ENCODE measurements around the gene ARHGEF3.

The ARHGEF3 gene

DNA sequence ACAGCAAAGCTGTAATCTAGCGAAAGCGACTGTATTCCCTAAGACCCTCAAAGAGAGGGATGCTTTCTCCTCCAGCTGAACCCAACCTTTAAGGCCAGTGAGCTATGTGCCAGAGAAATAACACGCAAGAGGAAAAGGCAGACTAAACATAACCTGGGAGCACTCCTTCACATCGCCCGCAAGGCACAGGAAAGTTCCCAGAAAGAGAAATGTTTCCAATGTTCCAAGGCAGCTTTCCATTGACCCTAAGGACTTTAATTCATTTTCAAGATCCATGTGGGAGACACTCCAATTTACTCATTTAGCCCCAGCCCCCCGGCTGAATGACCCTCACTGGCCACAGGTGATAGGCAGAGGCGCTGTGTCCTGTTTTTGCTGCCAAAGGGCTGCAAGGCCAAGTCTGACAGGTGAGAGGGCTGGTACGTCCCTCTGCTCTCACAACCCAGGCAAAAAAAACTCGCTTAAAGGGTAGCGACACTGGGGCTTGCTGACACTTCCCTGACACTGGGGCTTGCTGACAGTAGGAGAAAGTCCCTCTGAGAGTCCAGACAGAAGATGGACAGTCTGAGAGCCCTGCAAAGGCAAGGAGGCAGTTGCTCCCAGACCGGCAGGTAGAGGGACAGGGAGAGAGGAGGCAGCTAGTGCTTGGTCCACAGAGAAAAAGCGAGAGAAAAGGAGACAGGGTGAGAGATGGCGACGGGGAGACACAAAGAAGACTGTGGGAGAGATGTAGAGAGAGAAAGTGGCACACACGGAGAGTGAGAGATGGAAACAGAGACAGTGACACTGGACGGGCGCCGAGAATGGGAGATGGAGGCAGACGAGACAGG is 702 bp downstream of the ARHGEF3 start:
- H3K27ac ChIP-seq = no peak overlapping the region; the same call in 1 of the 2 replicates
- TF ChIP-seq ZFX (IDR thresholded peaks at IDR 0.05; ENCODE audit: borderline replicate concordance) = no peak
- TF ChIP-seq, protein P1, sequence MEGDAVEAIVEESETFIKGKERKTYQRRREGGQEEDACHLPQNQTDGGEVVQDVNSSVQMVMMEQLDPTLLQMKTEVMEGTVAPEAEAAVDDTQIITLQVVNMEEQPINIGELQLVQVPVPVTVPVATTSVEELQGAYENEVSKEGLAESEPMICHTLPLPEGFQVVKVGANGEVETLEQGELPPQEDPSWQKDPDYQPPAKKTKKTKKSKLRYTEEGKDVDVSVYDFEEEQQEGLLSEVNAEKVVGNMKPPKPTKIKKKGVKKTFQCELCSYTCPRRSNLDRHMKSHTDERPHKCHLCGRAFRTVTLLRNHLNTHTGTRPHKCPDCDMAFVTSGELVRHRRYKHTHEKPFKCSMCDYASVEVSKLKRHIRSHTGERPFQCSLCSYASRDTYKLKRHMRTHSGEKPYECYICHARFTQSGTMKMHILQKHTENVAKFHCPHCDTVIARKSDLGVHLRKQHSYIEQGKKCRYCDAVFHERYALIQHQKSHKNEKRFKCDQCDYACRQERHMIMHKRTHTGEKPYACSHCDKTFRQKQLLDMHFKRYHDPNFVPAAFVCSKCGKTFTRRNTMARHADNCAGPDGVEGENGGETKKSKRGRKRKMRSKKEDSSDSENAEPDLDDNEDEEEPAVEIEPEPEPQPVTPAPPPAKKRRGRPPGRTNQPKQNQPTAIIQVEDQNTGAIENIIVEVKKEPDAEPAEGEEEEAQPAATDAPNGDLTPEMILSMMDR (IDR thresholded peaks at IDR 0.05) = no peak

DNA sequence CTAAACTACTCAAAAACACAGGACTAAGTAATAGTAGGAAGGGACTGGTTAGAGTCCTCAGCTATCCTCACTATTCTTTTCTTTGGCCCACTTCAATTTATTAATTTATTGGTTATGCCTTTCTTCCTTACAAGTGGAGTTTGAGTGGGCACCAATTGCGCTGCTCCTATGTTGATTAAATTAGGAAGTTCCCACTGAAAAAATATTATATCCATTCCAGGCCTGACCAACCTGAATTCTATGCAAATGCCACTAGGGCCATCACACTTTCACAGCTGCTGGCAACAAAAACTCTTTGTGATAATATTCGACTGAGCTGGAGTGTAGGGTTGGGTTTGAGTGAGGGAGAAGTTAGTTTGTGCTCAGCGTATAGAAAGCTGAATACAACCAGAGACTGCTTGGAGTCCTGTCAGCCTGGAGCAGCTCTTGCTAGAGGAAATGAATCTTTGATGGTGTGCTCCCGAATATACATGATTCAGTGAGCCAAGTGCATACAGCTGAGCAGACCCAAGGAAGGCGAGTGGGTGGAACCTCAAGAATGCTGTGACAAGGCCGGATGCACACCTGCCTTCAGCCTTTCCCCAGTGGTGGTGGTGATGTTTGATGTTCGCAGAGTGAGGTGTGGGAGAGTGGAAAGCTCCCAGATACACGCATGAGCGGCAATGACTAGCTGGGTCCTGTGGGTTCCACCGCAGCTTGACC is 1.5 kb downstream of the ARHGEF3 start:
- TF ChIP-seq, protein P1 (IDR thresholded peaks at IDR 0.05) = no peak
- TF ChIP-seq ZFX (IDR thresholded peaks at IDR 0.05; ENCODE audit: borderline replicate concordance) = no peak
- H3K27ac ChIP-seq = no peak overlapping the region

DNA sequence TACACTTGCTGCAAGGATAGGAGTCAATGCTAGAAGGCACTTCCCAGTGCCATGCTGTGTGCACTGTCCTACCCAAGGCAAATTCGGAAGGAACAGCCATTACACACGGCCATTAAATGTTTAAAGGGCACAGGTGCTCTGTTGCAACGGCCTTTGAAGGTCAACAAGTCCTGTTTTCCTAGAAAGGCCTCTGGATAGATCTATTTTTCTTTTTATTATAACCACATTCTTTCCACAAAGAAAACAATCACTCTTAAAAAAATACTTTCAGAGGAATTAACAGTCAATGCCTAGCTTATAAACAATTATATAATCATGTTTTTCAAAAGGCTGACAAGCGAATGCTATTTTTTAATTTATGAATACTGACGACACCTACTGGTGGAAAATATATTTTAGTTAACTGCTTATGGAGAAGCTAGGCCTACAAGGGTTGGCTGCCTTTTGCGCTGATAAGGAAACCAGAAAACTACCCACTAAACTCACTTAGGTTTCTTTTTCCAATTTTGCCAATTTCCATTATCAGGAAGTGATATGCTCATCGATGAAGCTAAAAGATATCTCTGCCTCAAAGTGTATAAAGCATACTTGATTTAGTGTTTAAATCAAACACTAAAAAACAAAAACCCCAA is 2.4 kb downstream of the ARHGEF3 start:
- no peak overlapping the region for H3K27ac ChIP-seq
- TF ChIP-seq, protein P1 (IDR thresholded peaks at IDR 0.05) = peak; percentile 83
- no peak for TF ChIP-seq ZFX (IDR thresholded peaks at IDR 0.05; ENCODE audit: borderline replicate concordance)

DNA sequence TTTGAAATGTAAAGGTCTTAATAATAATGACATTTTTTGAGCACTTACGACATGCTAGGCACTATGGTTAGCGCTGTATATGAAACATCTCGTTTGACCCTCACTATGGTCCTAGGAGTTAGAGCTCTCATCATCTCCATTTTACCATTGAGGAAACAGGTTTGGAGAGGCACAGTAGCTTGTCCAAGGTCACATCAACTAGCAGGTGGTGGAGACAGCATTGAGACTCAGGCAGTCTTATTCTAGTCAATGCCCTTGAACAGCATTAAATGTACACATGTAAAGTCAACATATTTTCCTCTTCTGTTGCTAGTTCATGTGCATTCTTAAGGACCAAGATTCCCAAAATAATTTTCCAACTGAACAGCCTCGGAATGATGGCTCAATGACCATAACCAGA is 4.8 kb downstream of the ARHGEF3 start:
- no peak overlapping the region for H3K27ac ChIP-seq
- no peak for TF ChIP-seq ZFX (IDR thresholded peaks at IDR 0.05; ENCODE audit: borderline replicate concordance)
- TF ChIP-seq, protein P1 (IDR thresholded peaks at IDR 0.05) = no peak

DNA sequence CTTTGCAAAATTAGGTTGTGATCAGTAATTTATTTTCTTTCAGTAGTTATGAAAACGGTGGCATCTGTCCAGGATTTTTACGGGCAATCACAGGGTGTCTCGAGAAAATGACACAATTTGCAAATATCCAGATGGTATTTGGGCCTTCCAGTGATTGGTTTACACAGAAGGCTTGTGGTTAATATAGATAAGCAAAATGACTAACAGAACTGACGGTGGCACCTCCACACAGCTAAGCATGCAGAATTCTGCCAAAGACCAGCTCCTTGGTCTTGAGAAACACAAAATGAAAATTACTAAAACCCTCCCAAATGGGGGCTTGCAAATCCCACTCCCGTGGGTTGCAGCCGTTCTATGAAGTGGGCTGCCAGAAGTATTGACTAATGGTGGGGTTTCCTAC is 5.5 kb downstream of the ARHGEF3 start:
- TF ChIP-seq ZFX (IDR thresholded peaks at IDR 0.05; ENCODE audit: borderline replicate concordance) = no peak
- TF ChIP-seq, protein P1 (IDR thresholded peaks at IDR 0.05) = no peak
- no peak overlapping the region for H3K27ac ChIP-seq

DNA sequence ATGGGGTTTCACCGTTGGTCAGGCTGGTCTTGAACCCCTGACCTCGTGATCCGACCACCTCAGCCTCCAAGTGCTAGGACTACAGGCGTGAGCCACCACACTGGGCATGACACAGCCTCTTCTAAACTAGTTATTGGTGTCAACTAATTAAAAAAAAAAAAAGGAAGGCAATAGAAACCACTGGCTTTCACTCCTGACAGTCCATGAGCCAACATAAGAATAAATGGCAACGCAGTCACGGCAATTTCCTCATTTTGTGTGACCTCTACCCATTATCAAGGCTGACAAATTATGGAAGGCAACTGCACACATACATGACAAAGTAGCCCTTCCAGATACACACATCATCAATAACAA is 5.9 kb downstream of the ARHGEF3 start:
- no peak for TF ChIP-seq ZFX (IDR thresholded peaks at IDR 0.05; ENCODE audit: borderline replicate concordance)
- no peak overlapping the region for H3K27ac ChIP-seq

DNA sequence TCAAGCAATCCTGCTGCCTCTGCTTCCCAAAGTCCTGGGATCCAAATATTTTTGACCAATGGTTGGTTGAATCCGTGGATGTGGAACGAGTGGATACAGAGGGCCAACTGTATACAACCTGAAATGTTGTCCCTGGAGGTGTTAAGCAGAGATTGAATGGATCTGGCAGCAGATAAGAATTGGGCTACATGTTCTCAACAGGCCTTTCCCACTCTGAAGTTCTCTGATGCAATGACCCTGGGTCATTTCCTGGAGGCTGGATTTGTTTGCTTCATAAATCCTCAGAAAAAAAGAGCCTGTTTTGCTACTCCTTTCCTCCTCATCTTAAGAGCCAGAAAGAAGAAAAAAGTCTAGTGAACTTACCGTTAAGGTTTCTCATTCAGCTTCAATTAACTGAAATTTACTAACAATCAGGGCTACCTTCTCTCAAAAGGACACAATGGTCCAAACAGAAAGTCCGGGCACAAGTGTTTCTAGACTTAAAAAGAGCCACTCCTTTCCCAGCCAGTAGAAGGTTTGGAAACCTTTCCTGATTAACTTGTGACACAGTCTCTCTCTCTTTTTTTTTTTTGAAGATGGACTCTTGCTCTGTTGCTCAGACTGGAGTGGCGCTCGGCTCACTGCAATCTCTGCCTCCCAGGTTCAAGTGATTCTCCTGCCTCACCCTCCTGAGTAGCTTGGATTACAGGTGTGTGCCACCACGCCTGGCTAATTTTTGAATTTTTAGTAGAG is 6.5 kb downstream of the ARHGEF3 start:
- no peak overlapping the region for H3K27ac ChIP-seq
- TF ChIP-seq, protein P1 (IDR thresholded peaks at IDR 0.05) = no peak
- no peak for TF ChIP-seq ZFX (IDR thresholded peaks at IDR 0.05; ENCODE audit: borderline replicate concordance)
